Dedifferentiated amniotic fluid mesenchymal stem cell (primary cell): ENCODE data around the gene TMEM131L.
"Not testable (repeated sequence)": the region's sequence is repeated elsewhere in the genome, so short reads cannot be mapped to it uniquely, and the experiment has no call there.

Experiments
- DNase-seq: peaks from one replicate; pipeline ENCODE4 v3.0.0-alpha.2; 2016; ENCODE audit errors: extremely low spot score

The TMEM131L gene

GRCh38 chr4:153447175-153447905 is 18.8 kb upstream of the TMEM131L start:
- peak; percentile 70 for DNase-seq

DNA sequence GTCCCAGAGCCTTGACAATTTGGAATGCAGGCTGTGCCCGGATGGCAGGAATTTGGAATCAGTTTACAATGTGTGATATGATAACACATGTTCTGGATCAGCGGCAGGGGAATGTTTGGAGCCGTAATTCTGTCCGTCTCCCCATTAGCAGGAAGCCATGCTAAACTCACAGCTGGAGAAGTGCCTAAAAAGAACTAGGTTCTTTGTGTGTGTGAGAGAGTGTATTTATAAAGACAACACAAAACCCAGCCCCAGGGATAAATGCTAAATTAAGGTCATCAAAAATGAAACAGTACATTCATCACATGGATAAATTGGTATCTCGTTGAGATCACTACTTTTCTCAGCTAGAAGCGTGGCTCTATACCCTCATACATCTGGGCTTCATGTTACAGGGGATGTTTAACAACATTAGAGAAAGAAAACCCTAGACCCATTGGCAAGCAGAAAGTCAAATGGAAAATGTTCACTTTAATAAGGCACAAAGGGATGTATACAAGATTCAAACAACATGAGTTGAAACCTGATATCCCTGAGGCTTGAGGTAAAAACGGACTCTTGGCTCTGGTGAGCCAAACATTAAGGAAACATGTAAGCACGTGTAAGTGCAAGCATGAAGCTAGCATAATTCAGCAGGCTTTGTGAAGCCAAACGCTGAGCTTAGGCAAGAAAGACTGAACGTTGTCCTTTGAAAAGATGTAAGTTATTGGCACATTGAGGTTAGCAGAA is 18.0 kb upstream of the TMEM131L start:
- DNase-seq = peak; percentile 49

DNA sequence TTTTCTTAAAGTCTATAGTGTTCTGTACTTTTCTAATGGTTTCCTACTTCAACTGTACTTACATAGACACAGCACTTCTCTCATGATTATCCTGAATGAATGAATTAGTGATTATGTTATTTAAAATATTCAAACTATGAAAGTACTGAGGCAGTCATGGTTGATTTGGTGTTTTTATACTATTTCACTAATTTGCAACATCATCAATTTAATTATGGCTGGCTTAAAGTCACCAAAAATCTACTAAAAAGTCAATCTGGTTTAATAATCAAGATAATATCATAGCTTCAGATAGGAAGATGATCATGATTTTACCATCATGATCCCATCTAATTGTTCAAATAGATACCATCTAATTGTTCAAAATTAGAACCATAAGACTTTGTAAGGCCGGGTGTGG is 16.8 kb upstream of the TMEM131L start:
- no peak for DNase-seq

- no peak for DNase-seq
These were observed 15.6 kb upstream of the TMEM131L start for GRCh38 chr4:153450544-153450917.

DNA sequence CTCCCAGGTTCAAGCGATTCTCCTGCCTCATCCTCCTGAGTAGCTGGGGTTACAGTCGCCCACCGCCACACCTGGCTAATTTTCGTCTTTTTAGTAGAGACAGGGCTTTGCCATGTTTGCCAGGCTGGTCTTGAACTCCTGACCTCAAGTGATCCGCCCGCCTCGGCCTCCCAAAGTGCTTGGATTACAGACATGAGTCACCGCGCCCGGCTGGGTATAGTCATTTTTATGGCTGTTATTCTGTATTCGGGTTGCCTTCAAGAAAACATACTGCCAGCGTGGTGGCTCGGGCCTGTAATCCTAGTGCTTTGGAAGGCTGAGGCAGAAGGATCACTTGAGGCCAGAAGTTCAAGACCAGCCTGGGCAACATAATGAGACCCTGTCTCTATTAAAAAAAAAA is 15.0 kb upstream of the TMEM131L start:
- not testable (repeated sequence) for DNase-seq

- no peak for DNase-seq
These were observed 14.1 kb upstream of the TMEM131L start for GRCh38 chr4:153451911-153452657.

GRCh38 chr4:153452658-153453378 is 13.3 kb upstream of the TMEM131L start:
- no peak for DNase-seq

- DNase-seq = no peak
These were observed 12.8 kb upstream of the TMEM131L start for GRCh38 chr4:153453402-153453801.

- no peak for DNase-seq
These were observed 7.2 kb upstream of the TMEM131L start for GRCh38 chr4:153458969-153459368.

- not testable (repeated sequence) for DNase-seq
These were observed 4.6 kb upstream of the TMEM131L start for GRCh38 chr4:153461549-153461948.

GRCh38 chr4:153464068-153464467 is 2.1 kb upstream of the TMEM131L start:
- DNase-seq = no peak

GRCh38 chr4:153465140-153465539 is 1.0 kb upstream of the TMEM131L start:
- no peak for DNase-seq

DNA sequence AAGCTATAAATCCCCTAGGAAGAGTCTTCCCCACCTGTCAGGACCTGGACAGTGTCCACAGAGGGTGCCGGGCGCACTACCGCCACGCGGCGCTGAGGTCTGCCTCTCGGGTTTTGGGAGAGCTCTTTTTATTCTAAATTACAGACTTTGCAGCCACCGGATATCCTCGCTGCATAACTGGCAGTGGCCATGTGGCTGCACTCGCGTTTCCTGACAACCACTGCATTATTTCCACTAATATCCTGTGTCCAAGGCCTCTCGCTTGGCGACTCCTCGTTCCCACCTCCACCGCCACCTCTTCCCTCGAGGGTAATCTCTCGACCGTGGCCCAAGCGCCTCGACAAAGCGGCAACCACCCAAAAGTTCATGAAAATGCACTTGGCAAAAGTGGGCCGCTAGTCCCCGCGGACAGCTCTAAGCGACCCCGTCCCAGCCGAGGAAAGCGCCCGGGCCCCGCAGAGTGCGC is 512 bp upstream of the TMEM131L start:
- peak; percentile 34 for DNase-seq

- no peak for DNase-seq
These were observed 1.1 kb downstream of the TMEM131L start for GRCh38 chr4:153466949-153467896.

GRCh38 chr4:153467897-153468262 is 1.7 kb downstream of the TMEM131L start:
- no peak for DNase-seq

- no peak for DNase-seq
These were observed 2.4 kb downstream of the TMEM131L start for GRCh38 chr4:153468587-153468986.

DNA sequence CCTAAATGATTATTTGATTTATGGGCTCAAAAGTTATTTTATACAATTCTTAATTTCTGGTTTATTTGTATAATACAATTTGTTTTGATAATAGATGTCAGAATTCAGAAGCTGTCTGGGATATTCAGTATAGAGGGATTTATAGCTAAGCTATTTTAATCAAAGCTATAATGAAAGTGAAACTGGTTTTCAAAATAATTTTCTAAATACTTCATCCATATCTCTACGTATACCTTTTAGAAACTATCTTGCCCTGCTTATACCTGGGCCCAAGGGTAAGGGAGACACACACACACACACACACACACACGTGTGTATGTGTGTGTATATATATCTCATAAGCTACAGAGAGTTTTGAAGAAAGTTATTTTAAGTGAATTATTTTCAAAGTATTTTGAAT is 2.9 kb downstream of the TMEM131L start:
- no peak for DNase-seq

GRCh38 chr4:153471071-153471697 is 5.0 kb downstream of the TMEM131L start:
- not testable (repeated sequence) for DNase-seq

DNA sequence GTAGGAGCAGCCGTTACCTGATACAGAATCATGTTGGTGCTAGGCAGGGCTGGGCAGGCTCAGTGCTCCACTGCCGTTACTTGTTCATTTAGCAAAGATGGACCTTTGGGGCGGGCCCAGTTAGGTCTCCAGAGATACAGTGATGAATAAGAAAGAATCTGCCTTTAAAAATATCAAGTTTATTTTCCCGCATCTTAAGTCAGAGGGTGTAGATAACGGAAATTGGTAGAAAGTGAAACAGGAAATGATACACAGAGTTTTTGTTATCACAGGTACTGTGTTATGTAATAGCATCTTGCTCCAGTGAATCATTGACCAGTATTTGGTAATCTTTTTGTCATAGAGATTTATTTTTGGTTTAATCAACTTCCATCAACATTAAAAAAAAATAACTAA is 5.5 kb downstream of the TMEM131L start:
- no peak for DNase-seq
